ENCODE results near the gene ST8SIA1.

- TF ChIP-seq POLR2A (IDR thresholded peaks at IDR 0.05; ENCODE audit: low read length) (no peak), GATA1 (IDR thresholded peaks at IDR 0.05; ENCODE audit: low read depth, low read length) (no peak)
Measured at GRCh38 chr12:22360774-22361173, 26.3 kb upstream of the ST8SIA1 start.

Measured in erythroblast (primary cell).